HG03045 (cell line): ENCODE results near the gene SHOC1.
"Not testable (repeated sequence)": the region's sequence is repeated elsewhere in the genome, so short reads cannot be mapped to it uniquely, and the experiment has no call there.

Source experiments
- ATAC-seq: cut with Tn5 transposase; IDR thresholded peaks from one replicate; pipeline ENCODE4 v1.9.1; 2021; ENCODE audit warnings: mild to moderate bottlenecking, moderate library complexity; ENCODE audit not compliant: unreplicated experiment

SHOC1 gene

DNA sequence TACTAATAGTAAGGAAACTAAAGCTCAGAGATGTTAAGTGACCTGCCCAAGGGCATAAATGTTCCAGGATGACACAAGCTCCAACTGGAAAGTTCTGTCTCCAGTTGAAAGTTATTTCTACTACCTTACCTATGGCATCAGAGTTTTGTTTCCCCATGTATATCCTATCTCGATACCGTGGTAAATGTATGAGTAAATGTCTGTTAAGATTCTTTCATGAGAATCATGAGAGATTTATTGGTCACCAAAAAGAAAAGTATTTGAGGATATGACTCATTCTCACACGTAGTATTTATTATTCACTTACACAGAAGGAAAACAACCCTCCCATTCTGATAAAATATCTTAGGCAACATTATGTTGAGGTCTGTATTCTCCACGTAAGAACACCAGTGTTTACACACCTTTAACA lies 11.1 kb upstream of the SHOC1 start:
- no peak for ATAC-seq

DNA sequence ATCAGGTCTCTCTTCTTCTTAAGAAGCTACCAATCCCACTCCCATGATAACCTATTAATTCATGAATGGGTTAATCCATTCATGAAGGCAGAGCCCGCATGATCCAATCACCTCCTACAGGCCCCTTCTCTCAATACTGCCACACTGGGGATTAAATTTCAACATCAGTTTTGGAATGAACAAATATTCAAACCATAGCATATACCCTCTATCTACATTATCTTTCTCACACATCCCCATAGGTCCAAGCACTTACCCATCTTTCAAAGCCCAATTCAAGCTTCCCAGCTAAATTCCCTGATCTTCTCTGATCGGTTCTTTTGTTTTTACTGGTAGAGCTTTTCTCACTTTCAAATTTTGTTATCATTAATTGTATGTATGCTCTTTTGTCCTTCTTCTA lies 10.5 kb upstream of the SHOC1 start:
- ATAC-seq = no peak

DNA sequence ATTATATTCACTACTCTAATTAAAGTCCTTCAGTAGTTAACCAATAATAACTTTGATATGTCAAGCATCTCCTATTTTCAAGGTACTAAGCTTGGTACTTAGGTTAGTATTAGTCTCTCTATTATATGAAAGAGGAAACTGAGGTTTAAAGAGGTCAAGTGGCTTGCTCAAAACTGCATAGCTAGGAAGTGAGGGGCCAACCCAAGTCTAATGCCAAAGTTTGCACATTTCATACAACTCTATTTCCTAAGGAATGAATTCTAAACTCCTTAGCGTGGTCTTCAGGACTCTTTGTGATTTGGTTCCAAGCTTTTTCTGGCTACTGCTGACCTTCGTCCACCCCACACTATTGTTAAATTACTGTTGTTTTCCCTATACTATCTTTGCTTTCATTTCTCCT lies 9.9 kb upstream of the SHOC1 start:
- ATAC-seq = no peak

DNA sequence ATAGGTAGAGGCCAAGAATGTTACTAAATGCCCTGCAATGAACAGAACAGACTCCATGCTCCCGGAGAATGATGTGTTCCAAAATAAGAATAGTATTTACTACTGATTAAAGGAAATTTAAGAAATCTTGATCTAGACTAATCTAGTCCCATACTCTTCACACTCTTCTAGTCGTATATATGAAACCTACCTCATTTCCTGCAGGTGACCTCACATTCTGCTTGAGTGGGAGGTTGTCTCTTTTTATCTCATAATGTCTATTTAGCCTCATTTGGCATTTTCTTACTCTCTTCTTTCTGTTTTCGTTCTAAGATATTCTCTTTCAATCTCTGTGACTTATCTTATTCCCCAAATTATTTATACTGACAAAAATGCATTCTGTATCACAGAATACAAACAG lies 9.2 kb upstream of the SHOC1 start:
- ATAC-seq = no peak

DNA sequence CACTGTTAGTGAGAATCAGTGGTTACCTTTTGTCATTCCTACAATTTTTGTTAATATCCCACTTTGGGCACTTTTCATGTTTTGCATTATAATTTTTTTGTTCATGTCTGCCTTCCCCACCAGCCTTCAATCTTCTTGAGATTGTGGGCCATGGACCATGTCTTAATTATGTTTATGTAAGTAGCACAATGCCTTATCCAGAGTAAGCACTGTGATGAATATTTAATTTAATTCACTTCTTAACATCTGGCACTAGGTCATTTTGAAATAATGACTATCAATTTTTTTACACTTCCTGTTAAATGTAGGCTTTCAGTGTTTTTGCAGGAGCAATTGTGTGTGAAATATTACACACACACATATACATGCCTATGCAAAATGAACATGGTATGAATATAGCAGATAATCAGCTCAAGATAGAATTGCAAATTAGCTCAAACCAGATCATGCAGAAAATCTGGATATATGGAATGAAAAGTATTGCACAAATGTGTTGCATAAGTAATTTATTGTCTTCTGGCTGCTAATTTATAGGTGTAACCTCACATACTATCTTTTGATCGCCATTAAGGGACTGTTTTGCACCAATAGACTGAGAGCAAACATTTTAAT lies 5.3 kb upstream of the SHOC1 start:
- ATAC-seq = no peak

DNA sequence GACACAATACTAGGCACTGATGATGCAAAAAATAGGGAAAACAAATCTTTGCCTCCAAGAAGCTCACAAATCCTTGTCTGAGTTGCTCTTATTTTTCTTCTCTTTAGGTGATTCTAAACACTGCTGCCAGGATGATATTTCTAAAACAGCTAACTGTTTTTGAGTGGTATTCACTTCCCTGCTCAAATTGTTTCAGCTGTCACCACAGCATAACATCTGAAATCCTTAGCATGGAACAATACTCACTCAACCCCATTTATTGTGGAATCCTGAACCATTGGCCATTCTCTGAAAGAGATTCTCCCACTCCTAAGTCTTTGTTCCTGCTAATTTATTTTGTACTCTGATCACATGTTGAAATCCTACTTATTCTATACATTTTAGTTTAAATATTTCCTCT lies 4.8 kb upstream of the SHOC1 start:
- no peak for ATAC-seq

DNA sequence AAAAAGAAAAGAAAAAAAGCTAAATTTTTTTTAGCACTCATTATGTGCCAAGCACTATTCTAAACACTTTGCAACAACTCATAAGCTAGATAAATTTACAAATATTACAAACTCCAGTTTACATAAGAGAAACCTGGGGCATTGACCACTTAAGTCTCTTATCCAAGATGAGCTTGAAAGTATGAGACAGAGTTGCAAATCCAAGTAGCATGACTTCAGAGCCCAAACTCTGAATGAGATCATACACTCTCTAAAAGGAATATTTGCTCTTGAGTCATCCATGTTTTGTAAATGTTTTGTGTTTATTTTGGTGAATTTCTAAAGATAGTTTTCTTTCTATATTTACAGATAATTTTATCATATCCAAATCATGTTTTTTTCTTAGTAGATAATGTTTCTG lies 4.0 kb upstream of the SHOC1 start:
- no peak for ATAC-seq

DNA sequence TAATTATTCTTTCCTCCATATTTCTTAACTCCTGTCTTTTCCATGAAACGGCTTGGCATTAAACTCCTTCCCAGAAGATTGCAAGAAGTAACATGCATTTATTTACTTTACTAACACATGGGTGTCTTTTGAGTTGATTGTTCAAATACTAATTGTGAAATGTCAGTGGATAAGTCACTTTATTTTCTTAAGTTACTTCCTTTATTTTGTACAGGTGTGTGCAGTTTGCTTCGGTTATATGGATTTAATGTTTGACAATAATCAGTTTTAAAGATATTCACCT lies 761 bp upstream of the SHOC1 start:
- no peak for ATAC-seq

DNA sequence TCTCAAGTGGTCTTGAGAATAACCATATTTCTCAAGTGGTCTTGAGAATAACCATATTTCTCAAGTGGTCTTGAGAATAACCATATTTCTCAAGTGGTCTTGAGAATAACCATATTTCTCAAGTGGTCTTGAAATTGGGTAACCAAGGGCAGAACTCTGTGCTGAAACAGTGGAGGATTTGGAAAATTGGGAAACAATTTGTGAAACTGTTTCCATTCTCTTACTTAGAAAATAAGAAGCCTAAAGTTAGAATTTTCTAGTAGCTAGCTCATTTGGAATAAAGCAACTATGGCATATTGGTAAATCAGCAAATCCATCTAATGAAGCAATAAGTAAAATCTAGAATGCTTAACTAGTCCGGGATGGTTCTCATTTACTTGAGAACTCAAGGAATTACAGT lies 2.9 kb downstream of the SHOC1 start:
- ATAC-seq = not testable (repeated sequence)

DNA sequence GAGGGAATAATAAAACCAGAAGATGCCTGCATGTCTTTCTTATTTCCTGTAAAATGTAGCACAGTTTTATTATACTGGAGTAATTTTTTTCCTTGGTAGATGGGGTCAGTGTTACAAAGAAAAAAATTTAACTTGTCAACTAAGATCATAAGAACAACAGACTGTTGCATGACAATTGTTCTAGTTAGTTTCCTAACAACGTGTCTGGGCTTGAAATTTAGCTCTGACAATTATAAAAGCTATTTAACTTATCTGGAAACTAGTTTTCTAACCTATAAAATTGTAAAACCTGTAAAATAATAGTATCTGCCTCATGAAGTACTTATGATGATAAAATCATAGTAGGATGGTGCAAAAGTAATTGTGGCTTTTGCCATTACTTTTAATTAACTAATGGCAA lies 4.9 kb downstream of the SHOC1 start:
- ATAC-seq = no peak

DNA sequence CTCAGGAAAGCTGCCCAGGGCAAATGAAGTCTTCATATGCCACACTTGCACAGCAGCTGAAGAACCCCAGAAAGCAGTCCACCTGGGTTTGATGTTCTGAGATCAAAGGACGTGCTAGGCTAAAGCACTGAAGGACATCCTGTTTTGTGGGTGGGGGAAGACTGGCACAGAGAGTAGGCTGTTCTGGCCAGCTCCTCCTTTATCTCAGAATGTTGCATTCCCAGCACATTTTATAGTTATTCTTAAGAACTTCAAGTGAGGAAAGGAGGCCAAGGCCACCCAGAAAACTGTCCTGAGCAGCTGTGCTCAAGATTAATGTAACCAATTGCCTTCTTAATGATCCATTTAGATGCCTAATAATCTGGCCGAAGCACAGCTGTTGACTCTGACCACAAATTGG lies 10.9 kb downstream of the SHOC1 start:
- ATAC-seq = no peak

DNA sequence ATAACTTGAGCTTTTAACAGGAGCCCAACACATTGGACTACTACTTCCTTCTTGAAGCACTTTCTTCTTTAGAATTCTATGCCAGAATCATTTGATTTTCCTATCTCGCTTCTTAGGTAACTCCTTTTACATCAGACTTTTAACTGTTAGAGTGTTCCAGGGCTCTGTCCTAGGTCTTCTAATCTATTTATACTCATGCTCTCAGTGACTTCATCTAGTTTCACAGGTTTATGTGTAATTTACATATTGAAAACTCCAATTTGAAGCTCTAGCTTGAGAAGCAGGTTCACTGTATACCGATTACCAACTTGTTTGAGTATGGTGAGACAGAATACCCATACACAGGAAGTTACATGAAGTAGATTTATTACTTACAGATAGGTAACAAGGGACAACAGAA lies 11.3 kb downstream of the SHOC1 start:
- ATAC-seq = no peak

DNA sequence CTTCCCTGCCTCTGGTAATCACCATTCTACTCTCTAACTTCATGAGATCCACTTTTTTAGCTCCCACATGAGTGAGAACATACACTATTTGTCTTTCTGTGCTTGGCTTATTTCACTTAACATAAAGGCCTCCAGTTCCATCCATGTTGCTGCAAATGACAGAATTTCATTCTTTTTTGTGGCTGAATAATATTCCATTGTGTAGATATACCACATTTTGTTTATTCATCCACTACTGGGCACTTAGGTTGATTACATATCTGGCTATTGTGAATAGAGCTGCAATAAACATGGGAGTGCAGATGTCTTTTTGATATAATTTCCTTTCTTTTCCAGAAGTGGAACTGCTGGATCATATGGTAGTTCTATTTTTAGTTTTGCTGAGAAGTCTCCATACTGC lies 28.7 kb downstream of the SHOC1 start:
- ATAC-seq = no peak

DNA sequence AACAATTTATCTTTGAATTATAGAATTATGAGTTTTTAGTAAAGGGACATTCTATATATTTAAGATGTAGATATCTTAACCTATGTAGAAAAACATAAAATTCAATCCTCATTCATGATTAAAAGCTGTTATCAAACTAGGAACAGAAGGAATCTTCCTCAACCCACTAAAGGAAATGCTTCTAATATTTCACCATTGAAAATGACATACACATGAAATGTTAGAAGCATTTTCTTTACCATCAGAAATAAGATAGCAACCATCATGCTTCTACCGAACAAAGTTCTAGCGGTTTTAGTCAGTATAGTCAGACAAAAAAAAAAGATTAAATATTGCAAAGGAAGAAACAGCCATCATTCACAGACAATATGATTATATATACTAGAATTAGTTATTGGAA lies 32.2 kb downstream of the SHOC1 start:
- no peak for ATAC-seq

DNA sequence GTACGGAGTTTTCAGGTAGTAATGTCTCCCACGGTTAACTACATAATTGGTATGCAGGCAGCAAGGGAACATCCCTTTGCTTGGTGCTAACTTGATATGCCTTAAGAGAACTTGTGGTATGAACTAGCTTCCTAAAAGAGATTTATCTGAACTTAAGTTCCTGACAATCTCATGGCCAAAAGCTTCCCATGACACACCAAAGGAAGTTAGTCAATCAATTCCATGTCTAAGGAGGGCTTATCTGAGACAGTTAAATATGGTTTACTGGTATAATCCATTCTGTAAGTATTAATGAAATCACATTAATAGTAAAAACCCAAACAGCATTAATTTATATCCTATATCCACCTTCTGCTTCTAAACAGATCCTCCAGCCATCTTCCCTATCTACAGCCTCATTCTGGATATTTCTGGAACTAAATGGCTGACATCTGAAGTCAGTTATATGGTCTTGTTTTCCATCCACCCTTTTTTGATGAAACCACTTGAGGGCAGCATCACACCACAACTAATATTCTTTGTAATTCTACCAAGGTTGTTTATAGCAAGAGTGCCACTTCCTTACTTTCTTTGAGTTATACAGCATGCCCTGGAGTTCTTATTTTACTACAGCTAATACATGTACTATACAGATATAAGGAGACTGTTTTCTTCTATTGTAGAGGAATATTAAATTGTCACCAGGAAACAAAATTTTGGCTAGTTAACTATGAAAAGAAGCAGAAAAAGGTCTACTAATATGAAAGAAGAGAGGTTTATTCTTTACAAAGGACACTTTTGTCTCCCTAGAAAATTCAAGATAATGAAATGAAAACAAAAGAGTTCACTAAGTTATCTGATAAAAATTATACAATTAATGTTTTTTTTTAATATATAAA lies 34.7 kb downstream of the SHOC1 start:
- ATAC-seq = peak; percentile 65

DNA sequence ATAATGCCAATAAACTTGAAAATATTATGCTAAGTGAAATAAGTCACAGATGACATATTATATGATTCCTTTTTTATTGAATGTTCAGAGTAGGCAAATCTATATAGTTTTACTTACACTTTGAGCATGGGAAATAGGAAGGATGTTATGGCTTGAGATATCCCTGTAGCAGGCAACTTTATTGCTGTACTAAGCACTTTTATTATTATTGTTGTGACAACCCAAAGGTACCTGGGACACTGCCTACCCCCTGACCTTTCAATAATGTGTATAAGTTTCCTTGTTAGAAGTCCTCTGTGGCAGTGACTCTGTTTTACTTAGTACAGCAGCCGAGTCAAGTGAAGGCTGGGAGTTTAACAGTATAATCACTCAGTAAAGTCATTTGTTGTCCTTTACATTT lies 39.9 kb downstream of the SHOC1 start:
- ATAC-seq = no peak

DNA sequence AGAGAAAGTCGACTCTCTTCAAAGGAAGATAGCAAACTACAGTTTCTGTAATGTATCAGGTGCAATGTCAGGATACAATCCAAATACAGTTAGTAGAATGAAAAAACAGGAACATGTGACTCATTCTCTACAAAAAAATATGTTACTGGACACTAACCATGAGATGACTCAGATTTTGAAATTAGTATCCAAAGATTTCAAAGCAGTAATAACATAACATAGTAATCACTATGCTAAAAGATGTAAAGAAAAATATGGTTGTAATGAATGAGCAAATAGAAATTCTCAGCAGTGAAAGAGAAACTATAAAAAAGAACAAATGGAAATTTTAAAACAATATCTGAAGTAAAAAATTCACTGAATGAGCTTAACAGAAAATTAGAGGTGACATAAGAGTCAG lies 42.3 kb downstream of the SHOC1 start:
- ATAC-seq = no peak
